OCI-LY7 (cell line): ENCODE data around the gene PRIMA1. TPM values are rescaled to one million over a fixed set of nuclear protein-coding genes. Genes with fewer than 3 reads are reported as not detected.

ENCODE experiments used
- BruUV-seq: library from RNA; stranded (reverse); fragments of 400-500 nt; replicated peaks from 2 replicates; lab custom pipeline; 2021; lab: Mats Ljungman, UMichigan
- CTCF ChIA-PET: fragments of 300-600 bp; sonication (Branson Sonifier 250); formaldehyde crosslinking; loops from one replicate; lab custom pipeline; 2022; ENCODE audit warnings: antibody characterized with exemption; ENCODE audit not compliant: unreplicated experiment; lab: Charles Lee
- POLR2A ChIA-PET: fragments of 300-600 bp; sonication (Branson Sonifier 250); formaldehyde crosslinking; loops from one replicate; lab custom pipeline; 2022; ENCODE audit warnings: antibody characterized with exemption; lab: Charles Lee
- DNase-seq: peaks from one replicate; pipeline ENCODE4 v3.0.0-alpha.2; 2015; ENCODE audit warnings: low spot score
- H2AFZ ChIP-seq: fragments of 200-600 bp; sonication (generic), shearing (Covaris generic); 2 replicates; pipeline ENCODE4 v1.6.1; 2014; ENCODE audit warnings: mild to moderate bottlenecking, antibody characterized with exemption, low read length, moderate library complexity
- H3K27ac ChIP-seq: fragments of 200-600 bp; sonication (generic); 2 replicates; pipeline ENCODE4 v1.5.1; 2014; ENCODE audit warnings: mixed run types, low read depth, mild to moderate bottlenecking, moderate library complexity, low read length, inconsistent platforms; ENCODE audit not compliant: poor library complexity, severe bottlenecking
- H3K36me3 ChIP-seq: fragments of 200-600 bp; sonication (generic); 2 replicates; pipeline ENCODE4 v1.6.1; 2014; ENCODE audit warnings: mild to moderate bottlenecking, antibody characterized with exemption, low read length, moderate library complexity, mixed read lengths; ENCODE audit not compliant: insufficient read depth
- H3K4me1 ChIP-seq: fragments of 200-600 bp; sonication (generic); 2 replicates; pipeline ENCODE4 v1.5.1; 2014; ENCODE audit warnings: mild to moderate bottlenecking, low read length; ENCODE audit not compliant: insufficient read depth, poor library complexity, severe bottlenecking
- H3K4me2 ChIP-seq: fragments of 200-600 bp; sonication (generic); 2 replicates; pipeline ENCODE4 v1.6.1; 2014; ENCODE audit warnings: mild to moderate bottlenecking, low read length
- H3K4me3 ChIP-seq: fragments of 200-600 bp; sonication (generic); 2 replicates; pipeline ENCODE4 v1.5.1; 2014; ENCODE audit warnings: mild to moderate bottlenecking, low read depth, low read length; ENCODE audit not compliant: poor library complexity, severe bottlenecking
- H3K79me2 ChIP-seq: fragments of 200-600 bp; sonication (generic); 2 replicates; pipeline ENCODE4 v1.6.1; 2016; ENCODE audit warnings: low read depth, mild to moderate bottlenecking, low read length, moderate library complexity, mixed read lengths; ENCODE audit not compliant: insufficient read depth
- H3K9me2 ChIP-seq: fragments of 200-600 bp; sonication (generic); 2 replicates; pipeline ENCODE4 v1.6.1; 2016; ENCODE audit warnings: mild to moderate bottlenecking, low read length, mixed read lengths; ENCODE audit not compliant: insufficient read depth
- H3K9me3 ChIP-seq: fragments of 200-600 bp; sonication (generic); 2 replicates; pipeline ENCODE4 v1.6.1; 2014; ENCODE audit warnings: mild to moderate bottlenecking, mixed run types, low read length, mixed read lengths
- H4K20me1 ChIP-seq: fragments of 200-600 bp; sonication (generic); 2 replicates; pipeline ENCODE4 v1.6.1; 2014; ENCODE audit warnings: mild to moderate bottlenecking, antibody characterized with exemption, low read length, moderate library complexity, mixed read lengths; ENCODE audit not compliant: insufficient read depth
- EZH2phosphoT487 ChIP-seq: fragments of 200-600 bp; sonication (generic); IDR thresholded peaks from 2 replicates; pipeline ENCODE4 v1.6.1; 2018; ENCODE audit warnings: low read depth, borderline replicate concordance, mild to moderate bottlenecking, mixed run types, antibody characterized with exemption, low read length, moderate library complexity, mixed read lengths
- intact Hi-C: fragments of 100-400 bp; cut with micrococcal nuclease; formaldehyde crosslinking; loops from one replicate; pipeline ENCODE4 v1.10.0; 2022; ENCODE audit not compliant: unreplicated experiment
- total RNA-seq, 2 experiments: library from RNA; depleted of rRNA in 1 of 2; stranded (reverse); fragments of >200 nt in 1 of 2; shearing (Covaris generic) in 1 of 2; gene quantifications; 2 replicates each; pipeline ENCODE4 v1.2.3, GENCODE V29; 2014 to 2022
- TF ChIP-seq, protein P1 (sequence below): fragments of 200-600 bp; sonication (generic); conservative IDR thresholded peaks from 2 replicates; pipeline ENCODE4 v1.5.1; 2014; ENCODE audit warnings: mild to moderate bottlenecking, antibody characterized with exemption, low read length, moderate library complexity, mixed read lengths

Gene PRIMA1
- total RNA-seq, 2 experiments from 2014 or later: not detected

DNA sequence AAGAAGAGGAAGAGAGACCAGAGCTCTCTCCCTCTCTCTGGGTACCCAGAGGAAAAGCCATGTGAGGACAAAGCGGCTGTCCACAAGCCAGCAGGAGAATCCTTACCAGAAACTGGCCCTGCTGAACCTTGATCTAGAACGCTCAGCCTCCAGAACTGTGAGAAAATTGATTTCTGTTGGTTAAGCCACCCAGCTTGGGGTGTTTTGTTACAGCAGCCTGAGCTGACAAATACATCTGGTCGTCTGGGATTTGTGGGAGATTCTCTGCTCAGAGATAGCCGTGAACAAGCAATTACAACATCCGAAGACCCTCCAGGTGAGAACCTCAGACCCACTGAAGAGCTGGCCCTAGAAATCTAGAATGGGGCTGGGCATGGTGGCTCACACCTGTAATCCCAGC, 6.5 kb upstream of the PRIMA1 start:
- Histone ChIP-seq H3K4me3 (no peak overlapping the region), H4K20me1 (no peaks in the 10 kb centered on the region), H2AFZ (no peak overlapping the region), H3K4me1 (no peaks in the 10 kb centered on the region), H3K9me3 (no peaks in the 10 kb centered on the region), H3K9me2 (no peaks in the 10 kb centered on the region), H3K27ac (no peak overlapping the region), H3K4me2 (no peak overlapping the region), H3K79me2 (no peaks in the 10 kb centered on the region), H3K36me3 (no peaks in the 10 kb centered on the region)
- ChIA-PET POLR2A (interaction anchor here (0.7 kb wide), 1 partner anchor 22 kb away, joined by 4 read pairs; no protein-coding TSS in a partner anchor), CTCF (no interaction called here)
- BruUV-seq: no TSS peak
- intact Hi-C loops: no loop called here
- TF ChIP-seq, protein P1, sequence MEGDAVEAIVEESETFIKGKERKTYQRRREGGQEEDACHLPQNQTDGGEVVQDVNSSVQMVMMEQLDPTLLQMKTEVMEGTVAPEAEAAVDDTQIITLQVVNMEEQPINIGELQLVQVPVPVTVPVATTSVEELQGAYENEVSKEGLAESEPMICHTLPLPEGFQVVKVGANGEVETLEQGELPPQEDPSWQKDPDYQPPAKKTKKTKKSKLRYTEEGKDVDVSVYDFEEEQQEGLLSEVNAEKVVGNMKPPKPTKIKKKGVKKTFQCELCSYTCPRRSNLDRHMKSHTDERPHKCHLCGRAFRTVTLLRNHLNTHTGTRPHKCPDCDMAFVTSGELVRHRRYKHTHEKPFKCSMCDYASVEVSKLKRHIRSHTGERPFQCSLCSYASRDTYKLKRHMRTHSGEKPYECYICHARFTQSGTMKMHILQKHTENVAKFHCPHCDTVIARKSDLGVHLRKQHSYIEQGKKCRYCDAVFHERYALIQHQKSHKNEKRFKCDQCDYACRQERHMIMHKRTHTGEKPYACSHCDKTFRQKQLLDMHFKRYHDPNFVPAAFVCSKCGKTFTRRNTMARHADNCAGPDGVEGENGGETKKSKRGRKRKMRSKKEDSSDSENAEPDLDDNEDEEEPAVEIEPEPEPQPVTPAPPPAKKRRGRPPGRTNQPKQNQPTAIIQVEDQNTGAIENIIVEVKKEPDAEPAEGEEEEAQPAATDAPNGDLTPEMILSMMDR: no peak
- TF ChIP-seq EZH2phosphoT487: no peak
- no peak for DNase-seq

DNA sequence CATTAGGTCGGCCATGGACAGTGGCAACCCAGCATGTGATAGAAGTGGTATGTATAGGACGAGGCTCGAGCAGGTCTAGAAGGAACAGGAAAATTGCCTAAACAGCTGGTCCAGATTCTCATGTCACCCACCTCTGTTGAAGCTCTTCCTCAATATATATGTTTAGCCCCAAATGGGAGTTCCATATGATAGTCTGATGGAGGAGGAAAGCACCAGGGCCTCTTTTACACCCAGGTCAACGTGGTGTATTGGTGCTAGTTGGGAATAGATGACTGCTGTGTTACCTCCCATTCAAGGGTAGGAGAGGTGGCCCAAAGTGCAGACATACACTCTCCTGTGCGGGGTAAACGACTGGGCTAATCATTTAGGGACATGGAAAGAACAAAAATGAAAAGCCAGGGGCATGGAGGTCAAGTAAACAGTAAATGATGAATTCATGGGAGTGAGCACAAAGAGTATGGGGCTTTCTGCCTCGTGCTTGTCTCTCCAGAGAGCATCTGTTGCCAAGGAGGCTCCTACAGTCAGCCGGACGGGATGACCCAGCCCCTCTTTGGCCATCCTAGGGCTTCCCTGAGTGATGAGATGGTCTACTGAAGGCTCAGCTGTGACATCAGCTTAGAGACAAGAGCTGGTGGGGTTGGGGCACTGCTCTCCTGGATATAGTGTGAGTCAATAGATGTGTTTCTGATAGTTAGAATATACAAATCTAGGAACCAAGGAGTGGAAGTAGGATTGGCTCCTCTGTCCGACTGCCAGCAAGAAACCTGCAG, 5.5 kb upstream of the PRIMA1 start:
- ChIA-PET CTCF (no interaction called here), POLR2A (no interaction called here)
- Histone ChIP-seq H3K9me3 (no peaks in the 10 kb centered on the region), H3K4me2 (no peak overlapping the region), H3K27ac (no peak overlapping the region), H2AFZ (no peak overlapping the region), H3K9me2 (no peaks in the 10 kb centered on the region), H3K36me3 (no peaks in the 10 kb centered on the region), H4K20me1 (no peaks in the 10 kb centered on the region), H3K79me2 (no peaks in the 10 kb centered on the region), H3K4me1 (no peaks in the 10 kb centered on the region), H3K4me3 (no peak overlapping the region)
- TF ChIP-seq, protein P1: no peak
- TF ChIP-seq EZH2phosphoT487: no peak
- no TSS peak for BruUV-seq
- intact Hi-C loops: no loop called here
- DNase-seq: no peak

DNA sequence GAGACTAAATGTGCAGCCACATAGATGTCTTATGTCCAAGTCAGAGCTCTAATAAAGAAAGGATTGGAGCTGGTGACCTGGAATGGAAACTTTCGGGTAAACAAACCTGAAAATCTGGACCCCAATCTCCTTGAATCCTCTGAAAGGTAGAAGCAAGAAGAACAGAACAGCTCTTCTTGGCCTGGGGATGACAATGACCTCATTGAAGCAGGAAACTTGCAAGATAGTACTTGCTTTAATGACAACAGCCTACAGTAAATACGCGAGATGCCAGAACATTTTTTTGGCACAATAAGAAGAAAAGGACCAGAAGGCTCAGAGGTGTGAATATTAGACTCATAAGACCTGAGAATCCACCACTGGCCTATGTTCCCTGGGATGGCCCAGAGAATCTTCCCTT, 4.1 kb upstream of the PRIMA1 start:
- intact Hi-C loops: no loop called here

More for the DNA sequence above, 4.1 kb upstream of the PRIMA1 start:
- no peak overlapping the region for H3K27ac ChIP-seq
- no peak overlapping the region for H3K4me3 ChIP-seq
- no TSS peak for BruUV-seq
- H3K36me3 ChIP-seq: no peaks in the 10 kb centered on the region
- H2AFZ ChIP-seq: no peak overlapping the region
- no peak overlapping the region for H3K4me2 ChIP-seq
- no peaks in the 10 kb centered on the region for H3K79me2 ChIP-seq
- no peaks in the 10 kb centered on the region for H4K20me1 ChIP-seq
- DNase-seq: no peak
- H3K9me3 ChIP-seq: no peaks in the 10 kb centered on the region
- ChIA-PET POLR2A (no interaction called here), CTCF (no interaction called here)
- no peaks in the 10 kb centered on the region for H3K9me2 ChIP-seq
- no peaks in the 10 kb centered on the region for H3K4me1 ChIP-seq
- TF ChIP-seq, protein P1: no peak
- no peak for TF ChIP-seq EZH2phosphoT487
